Panc1 (cell line): ENCODE measurements around the gene MFF. TPM values are rescaled to one million over a fixed set of nuclear protein-coding genes. Genes with fewer than 3 reads are reported as not detected.

Experiments used
- ATAC-seq: fragments of 200-7000 bp; cut with Tn5 transposase; 2 replicates; pipeline ENCODE4 v1.9.1; 2020; ENCODE audit warnings: mild to moderate bottlenecking, moderate library complexity
- BruUV-seq: library from RNA; stranded (reverse); fragments of 400-500 nt; replicated peaks from 2 replicates; lab custom pipeline; 2021; lab: Mats Ljungman, UMichigan
- CTCF ChIA-PET: fragments of 300-600 bp; sonication (Branson Sonifier 250); formaldehyde crosslinking; loops from one replicate; lab custom pipeline; 2022; ENCODE audit warnings: antibody characterized with exemption; lab: Charles Lee
- POLR2A ChIA-PET: fragments of 300-600 bp; sonication (Branson Sonifier 250); formaldehyde crosslinking; loops from one replicate; lab custom pipeline; 2022; ENCODE audit warnings: antibody characterized with exemption; lab: Charles Lee
- DNase-seq: peaks from one replicate; pipeline ENCODE4 v3.0.0-alpha.2; 2010; ENCODE audit warnings: low read depth, low spot score
- H3K27ac ChIP-seq: 2 replicates; pipeline ENCODE4 v1.5.1; 2011; ENCODE audit warnings: mild to moderate bottlenecking, low read length, inconsistent platforms
- H3K27me3 ChIP-seq: fragments of 200-500 bp; sonication (Bioruptor generic); 2 replicates; pipeline ENCODE4 v1.6.0; 2014; ENCODE audit warnings: low read length, inconsistent platforms; ENCODE audit not compliant: control insufficient read depth, insufficient read depth
- H3K36me3 ChIP-seq: fragments of 200-500 bp; sonication (Bioruptor generic); 2 replicates; pipeline ENCODE4 v1.5.1; 2014; ENCODE audit warnings: inconsistent platforms, mild to moderate bottlenecking, low read length, moderate library complexity; ENCODE audit not compliant: control insufficient read depth, insufficient read depth
- H3K4me1 ChIP-seq: 2 replicates; pipeline ENCODE4 v1.5.1; 2011; ENCODE audit warnings: inconsistent platforms, mild to moderate bottlenecking, low read length, moderate library complexity; ENCODE audit not compliant: control insufficient read depth, insufficient read depth
- H3K4me3 ChIP-seq, 2 experiments: 2 replicates each; pipeline ENCODE4 v1.5.1; 2011 to 2012; ENCODE audit warnings: low read depth in 2 of 2, low read length in 2 of 2, mild to moderate bottlenecking in 2 of 2, inconsistent platforms in 1 of 2, moderate library complexity in 1 of 2
- H3K9me3 ChIP-seq: fragments of 200-500 bp; sonication (Bioruptor generic); 2 replicates; pipeline ENCODE4 v1.5.1; 2014; ENCODE audit warnings: low read depth, mild to moderate bottlenecking, inconsistent platforms, low read length, moderate library complexity; ENCODE audit not compliant: control insufficient read depth, insufficient read depth
- CTCF ChIP-seq: fragments of 450-650 bp; IDR thresholded peaks from 2 replicates; pipeline ENCODE4 v1.5.1; 2017; ENCODE audit warnings: mild to moderate bottlenecking
- POLR2AphosphoS5 ChIP-seq: IDR thresholded peaks from 2 replicates; pipeline ENCODE4 v1.6.1; 2012; ENCODE audit warnings: mild to moderate bottlenecking, low read depth, low read length, moderate library complexity
- REST ChIP-seq, 2 experiments: IDR thresholded peaks; 2 replicates each; pipeline ENCODE4 v1.6.1; 2011 to 2012; ENCODE audit warnings: low read depth in 2 of 2, control low read depth in 1 of 2, low read length in 1 of 2, mild to moderate bottlenecking in 1 of 2, moderate library complexity in 1 of 2; ENCODE audit not compliant: insufficient read depth in 1 of 2
- SIN3A ChIP-seq: IDR thresholded peaks from 2 replicates; pipeline ENCODE4 v1.6.1; 2012; ENCODE audit warnings: low read depth, mild to moderate bottlenecking, low read length, moderate library complexity, borderline replicate concordance; ENCODE audit not compliant: insufficient read depth
- TCF7L2 ChIP-seq: IDR thresholded peaks from 2 replicates; pipeline ENCODE4 v1.6.1; 2011; ENCODE audit warnings: mild to moderate bottlenecking, low read depth, low read length, inconsistent platforms
- in situ Hi-C: cut with HindIII; loops from 2 replicates; pipeline ENCODE4 v1.10.0; 2016; ENCODE audit warnings: low sequenced_read_pairs, low pct_unique_long_range_greater_than_20kb
- intact Hi-C: fragments of 100-400 bp; cut with micrococcal nuclease; formaldehyde crosslinking; loops from one replicate; pipeline ENCODE4 v1.10.0; 2022; ENCODE audit not compliant: unreplicated experiment
- total RNA-seq: library from RNA; stranded (reverse); gene quantifications from one replicate; pipeline ENCODE4 v1.2.1, GENCODE V29; 2021; ENCODE audit not compliant: unreplicated experiment

Gene MFF
- total RNA-seq, 1 experiment from 2014 or later = 60.6 TPM

DNA sequence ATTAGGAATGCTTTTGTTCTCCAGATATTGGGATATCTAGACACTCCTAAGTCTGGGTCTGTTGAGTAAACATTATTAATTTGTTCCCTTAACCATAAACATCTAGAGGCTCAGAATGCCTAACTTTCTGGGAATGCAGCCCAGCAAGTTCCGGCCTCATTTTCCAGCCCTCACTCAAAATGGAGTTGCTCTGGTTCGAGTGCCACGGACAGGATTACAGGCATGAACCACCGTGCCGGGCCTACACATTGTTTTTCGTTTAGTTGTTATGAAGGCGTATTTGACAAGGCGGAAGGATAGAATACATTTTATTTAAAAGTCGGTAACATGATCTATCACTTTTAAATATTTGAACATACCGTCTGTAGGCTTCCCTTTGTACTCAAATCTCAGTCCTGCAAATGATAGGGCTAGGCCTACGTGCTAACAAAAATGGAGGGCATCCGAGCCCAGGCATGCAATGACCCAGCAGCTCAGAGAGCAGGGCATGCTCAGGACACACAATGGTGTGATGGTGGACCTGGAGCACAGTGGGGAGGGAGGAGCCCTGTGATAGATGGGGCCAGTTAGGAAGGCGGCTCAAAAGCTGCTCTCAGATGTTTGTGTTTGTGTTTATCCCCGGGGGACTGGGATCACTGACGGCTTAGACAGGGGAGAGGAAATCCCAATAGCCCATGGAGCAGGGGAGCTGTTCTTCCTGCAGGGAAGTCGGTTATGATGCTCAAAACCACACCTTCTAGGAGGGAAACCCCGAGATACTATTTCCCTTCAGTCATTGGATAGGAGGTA, 65.6 kb downstream of the MFF start:
- TF ChIP-seq CTCF (no peak), POLR2AphosphoS5 (no peak), TCF7L2 (no peak), REST (IDR thresholded peaks at IDR 0.05; ENCODE audit: insufficient read depth in 1 of 2, low read depth in 2 of 2, low read length in 1 of 2) (no peak), SIN3A (no peak)
- ChIA-PET CTCF (no interaction called here), POLR2A (no interaction called here)
- ATAC-seq = no peak
- H3K4me3 ChIP-seq = no peak overlapping the region
- H3K36me3 ChIP-seq = no peaks in the 10 kb centered on the region
- H3K27ac ChIP-seq = no peak overlapping the region
- BruUV-seq = no TSS peak
- no peaks in the 10 kb centered on the region for H3K9me3 ChIP-seq
- no peaks in the 10 kb centered on the region for H3K27me3 ChIP-seq
- in situ Hi-C loops (no loop called here), intact Hi-C loops (no loop called here)
- DNase-seq = no peak
- peaks cover 3% of the 10 kb centered on the region; the same call in 1 of the 2 replicates for H3K4me1 ChIP-seq

DNA sequence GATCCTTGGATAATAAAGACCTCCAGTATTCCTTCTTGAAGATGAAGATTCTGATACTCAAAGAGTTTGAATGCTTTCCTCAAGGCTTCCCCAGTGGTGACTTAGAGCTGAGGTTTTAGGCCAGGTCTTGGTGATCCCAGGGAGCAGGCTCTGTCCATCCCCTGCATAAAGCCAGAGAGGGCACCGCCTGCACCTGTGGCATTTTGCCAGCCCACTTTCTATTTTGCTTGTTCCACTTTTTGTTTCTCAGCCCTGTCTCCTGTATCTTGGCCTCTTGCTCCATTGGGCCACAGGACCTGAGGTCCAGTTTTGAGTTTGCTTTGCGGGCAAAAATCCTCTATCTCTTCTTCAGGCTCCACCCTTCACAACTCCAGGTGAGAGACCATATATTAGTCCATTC, 69.3 kb downstream of the MFF start:
- no peak overlapping the region for H3K27ac ChIP-seq
- ATAC-seq = no peak
- in situ Hi-C loops = no loop called here
- no TSS peak for BruUV-seq
- ChIA-PET CTCF (no interaction called here), POLR2A (no interaction called here)
- no peak for DNase-seq
- no peaks in the 10 kb centered on the region for H3K4me1 ChIP-seq
- intact Hi-C loops = no loop called here
- H3K27me3 ChIP-seq = no peaks in the 10 kb centered on the region
- TF ChIP-seq REST (IDR thresholded peaks at IDR 0.05; ENCODE audit: insufficient read depth in 1 of 2, low read depth in 2 of 2, low read length in 1 of 2) = no peak
- TF ChIP-seq SIN3A = no peak
- TF ChIP-seq POLR2AphosphoS5 = no peak
- no peak for TF ChIP-seq CTCF
- TF ChIP-seq TCF7L2 = no peak
- no peaks in the 10 kb centered on the region for H3K9me3 ChIP-seq
- H3K4me3 ChIP-seq = no peak overlapping the region
- H3K36me3 ChIP-seq = no peaks in the 10 kb centered on the region
